Middle frontal gyrus (tissue), 1 donor: ENCODE results near the gene MT1G.
"Not testable (repeated sequence)": the region's sequence is repeated elsewhere in the genome, so short reads cannot be mapped to it uniquely, and the experiment has no call there.

ENCODE experiments used
- DNase-seq: peaks from one replicate; pipeline ENCODE4 v3.0.0-alpha.2; 2015; ENCODE audit warnings: low spot score; ENCODE audit errors: extremely low spot score

Gene MT1G

DNA sequence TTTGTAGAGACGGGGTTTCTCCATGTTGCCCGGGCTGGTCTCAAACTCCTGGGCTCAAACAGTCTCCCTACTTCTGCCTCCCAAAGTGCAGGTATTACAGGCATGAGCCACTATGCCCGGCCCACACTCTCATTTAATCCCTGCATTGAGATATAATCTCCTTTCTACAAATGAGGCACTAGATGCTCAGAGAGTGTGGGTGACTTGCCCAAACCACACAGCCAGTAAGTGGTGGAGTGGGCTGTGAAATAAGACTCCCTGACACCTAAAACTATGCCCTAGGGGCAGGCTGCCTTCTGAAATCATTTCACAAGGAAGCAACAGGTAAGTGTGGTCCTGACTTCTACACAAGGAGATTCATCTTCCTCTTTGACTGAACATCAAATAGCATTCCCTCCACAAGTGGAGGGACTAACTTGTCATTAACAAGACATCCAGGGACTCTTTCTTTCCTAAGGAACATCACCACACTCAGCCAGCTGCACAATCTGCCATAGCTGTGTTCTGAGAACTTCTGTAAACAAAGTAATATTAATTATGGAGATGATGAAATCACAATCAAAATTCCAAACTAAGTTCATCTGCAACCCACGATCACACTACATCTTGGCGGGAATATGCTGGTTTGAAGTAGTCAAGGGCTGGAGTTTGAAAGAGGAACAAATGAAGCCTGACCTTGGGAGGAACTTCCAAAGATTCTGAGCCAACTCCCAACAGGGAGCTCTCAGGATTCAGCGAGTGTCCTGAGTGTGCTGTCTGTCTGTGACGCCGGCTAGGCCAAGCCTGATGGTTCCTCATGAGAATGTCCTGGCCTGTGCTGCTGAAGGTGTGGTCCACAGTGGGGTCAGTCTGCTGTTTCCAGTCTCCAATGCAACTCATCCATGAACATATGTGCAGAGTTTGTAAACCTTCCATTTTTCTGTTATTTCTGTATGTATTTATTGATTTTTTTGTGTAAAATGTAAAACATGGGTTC is 2.3 kb downstream of the MT1G start:
- not testable (repeated sequence) for DNase-seq

DNA sequence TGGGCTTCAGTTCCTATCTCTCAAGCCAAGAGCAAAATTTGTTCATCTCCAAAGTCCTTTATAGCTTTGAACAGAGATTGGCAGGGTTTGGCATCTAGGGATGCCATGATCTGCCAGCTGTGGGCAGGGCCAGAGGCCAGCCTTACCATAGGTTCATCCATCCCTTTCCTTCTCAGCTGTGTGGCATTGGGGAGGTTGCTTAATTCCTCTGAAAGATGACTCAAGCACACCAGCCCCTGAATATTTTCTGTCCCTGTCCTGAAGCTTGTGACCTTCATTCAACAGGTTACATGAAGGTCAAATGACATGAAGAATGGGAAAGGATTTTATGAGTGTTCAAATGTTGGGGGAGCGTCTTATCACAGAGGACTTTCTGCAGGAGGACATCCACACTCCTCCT is 3.4 kb downstream of the MT1G start:
- no peak for DNase-seq

DNA sequence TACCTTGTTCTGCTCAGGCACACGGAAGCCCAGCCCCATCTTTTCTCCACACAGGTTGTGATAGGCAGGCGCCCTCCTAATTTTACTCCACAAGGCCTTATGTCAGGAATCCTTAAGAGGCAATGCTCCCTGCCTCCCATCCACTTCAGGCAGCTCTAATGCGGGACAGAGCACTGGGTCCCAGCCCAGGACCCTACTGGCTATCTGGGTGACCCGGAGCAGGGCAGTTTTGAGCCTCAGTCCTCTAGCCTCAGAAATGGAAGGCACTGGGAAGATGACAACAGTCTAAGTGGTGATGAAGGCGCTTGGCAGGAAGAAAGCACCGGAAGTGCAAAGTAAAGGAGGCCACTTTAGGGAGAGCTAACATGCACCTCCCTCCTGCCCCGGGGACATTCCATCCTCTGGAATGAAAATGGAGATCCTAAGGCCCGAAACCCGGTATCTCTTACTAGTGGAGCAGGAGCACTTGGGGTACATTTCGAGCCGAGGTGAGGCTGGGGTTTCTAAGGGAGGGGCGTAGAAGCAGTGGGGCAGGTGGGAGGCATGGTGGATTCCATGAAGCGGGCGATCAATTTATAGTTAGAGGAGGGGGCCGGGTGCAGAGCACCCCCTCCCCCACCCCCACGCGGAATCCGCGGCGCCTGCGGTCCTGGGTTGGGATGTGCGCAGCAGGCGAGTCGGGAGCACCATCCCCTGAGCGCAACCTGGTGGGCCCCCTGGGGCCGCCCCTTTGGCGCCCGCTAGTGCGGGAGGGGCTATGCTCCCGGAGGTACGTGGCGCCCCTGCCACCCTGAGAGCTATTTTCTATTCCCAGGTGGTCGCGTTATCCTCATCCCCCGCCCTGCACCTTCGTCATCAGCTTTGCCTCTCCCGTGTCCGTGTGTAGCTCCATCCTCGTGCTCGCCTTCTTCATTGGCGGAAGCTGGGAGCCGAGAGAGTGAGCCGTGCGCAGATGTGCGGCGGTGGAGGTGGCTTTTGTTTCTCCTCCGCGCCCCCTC is 5.2 kb downstream of the MT1G start:
- DNase-seq = no peak

DNA sequence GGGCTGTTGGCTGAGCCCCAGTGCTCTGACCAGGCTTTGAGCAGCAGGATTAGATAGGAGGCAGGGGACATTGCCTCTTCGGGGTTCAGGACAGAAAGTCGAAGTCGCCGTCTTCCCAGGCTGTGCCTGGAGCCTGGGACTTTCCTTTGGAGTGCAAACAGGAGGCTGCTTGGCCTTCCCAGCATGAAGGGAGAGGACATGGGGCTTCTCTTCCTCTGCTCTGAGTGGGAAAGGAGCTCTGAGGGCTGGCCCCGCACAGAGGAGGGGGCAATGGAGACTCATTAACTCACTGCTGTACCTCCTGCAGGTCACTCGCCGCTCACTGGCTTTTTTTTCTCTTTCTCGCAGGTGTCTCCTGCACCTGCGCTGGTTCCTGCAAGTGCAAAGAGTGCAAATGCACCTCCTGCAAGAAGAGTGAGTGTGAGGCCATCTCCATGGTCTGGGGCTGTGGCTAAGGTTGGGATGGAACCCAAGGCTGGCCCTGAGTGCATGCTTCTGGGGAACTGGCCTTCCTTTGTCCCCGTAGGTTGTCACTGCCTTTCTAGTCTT is 9.5 kb downstream of the MT1G start:
- DNase-seq = no peak

DNA sequence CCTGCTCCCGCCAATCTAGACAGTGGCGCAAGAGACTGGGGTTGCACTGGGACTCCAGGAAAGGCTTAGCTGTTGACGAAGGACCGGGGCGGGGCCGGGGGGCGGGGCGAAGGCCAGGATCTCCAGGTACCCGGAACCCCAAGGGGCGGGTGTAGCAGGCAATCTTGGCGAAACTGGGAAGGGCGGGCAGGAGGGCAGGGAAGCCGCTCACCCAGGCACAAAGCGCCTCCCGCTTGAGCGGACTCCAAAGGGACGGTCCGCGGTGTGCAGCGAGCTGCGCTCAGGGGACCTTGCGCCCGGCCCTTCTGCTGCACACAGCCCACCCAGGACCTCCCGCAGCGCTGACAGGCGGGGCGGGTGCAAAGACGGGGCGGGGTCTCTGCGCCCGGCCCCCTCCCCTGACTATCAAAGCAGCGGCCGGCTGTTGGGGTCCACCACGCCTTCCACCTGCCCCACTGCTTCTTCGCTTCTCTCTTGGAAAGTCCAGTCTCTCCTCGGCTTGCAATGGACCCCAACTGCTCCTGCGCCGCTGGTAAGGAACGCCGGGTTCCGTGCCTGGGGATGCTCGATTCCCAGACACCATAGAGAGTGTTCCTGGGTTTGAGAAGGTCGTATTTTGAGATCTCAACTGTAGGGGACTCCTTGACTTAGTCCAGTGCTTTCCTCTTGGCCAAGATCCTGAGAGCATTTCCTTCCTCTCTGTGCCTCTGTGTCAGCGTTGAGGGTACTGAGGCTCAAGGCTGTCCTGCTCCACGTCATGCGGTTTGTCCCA is 10.1 kb downstream of the MT1G start, which contains the start of gene MT1F:
Gene MT1F, plus strand, starts transcription at position 405 of the 772 bp plus-strand sequence. Its CDS starts 100 bp downstream, at position 505.
- DNase-seq = no peak

DNA sequence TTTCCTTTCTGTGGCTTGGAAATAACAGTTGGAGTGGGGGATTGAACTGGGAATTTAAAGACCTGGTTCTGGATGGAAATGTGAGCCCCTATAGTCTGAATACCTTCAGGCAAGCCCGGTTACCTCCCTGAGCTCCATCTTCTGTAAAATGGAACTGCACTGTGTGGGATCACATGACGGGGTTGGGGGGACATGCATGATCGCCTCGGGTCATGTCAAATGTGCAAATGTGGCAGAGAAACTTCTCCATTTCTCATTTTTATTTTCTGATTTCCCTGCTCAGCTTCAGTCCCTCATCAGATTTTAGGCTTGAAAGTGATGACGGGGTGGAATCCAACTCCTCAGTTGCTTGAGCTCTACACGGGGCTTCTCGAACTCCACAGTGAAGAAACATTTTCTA is 14.6 kb downstream of the MT1G start:
- no peak for DNase-seq

DNA sequence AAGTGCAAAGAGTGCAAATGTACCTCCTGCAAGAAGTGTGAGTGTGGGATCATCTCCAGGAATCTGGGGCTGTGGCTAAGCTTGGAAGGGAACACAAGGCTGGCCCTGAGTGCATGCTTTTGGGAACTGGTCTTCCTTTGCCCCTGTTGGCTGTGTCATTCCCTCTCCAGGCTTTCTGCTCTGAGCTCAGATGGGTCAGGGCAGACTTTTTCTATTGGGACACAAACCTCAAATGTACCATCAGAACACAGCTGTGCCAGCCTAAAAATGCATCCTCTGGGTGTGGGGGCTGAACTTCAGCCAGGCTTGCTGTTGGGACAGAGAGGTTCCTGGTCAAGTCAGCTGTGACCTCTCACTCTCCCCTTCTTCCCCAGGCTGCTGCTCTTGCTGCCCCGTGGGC is 15.3 kb downstream of the MT1G start:
- no peak for DNase-seq

DNA sequence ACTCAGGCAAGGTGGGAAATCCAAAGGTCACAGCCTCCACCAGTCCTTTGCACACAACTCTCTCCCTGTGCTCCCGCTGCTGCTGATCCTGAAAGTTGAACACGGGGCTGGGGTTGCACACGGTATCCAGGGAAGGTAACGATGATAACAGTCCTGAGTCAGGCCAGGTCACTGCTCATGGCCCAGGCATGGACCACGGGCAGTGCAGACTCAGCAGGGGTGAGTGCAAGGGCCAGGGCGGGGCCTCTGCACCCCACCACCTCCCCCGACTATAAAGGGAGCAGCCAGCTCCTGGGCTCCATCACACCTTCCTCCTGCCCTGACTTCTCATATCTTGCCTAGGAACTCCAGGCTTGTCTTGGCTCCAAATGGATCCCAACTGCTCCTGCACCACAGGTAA is 16.3 kb downstream of the MT1G start, which contains the start of gene MT1B:
Gene MT1B, plus strand, starts transcription at position 301 of the 400 bp plus-strand sequence. Its CDS starts 68 bp downstream, at position 369.
- DNase-seq = no peak

DNA sequence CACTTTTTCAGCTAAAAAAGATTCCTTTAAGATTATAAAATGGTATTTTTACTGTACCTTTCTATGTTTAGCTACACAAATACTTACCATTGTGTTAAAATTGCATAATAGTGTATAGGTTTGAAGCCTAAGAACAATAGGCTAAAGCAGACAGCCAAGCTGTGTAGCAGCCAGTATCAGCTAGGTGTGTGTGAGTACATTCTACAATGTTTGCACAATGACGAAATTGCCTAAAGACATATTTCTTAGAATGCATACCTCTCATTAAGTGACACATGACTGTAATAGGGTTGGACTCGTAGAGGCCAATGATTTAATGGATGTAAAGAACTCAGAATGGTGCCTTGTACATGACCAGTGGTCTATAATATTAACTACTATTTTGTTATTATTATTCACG is 18.0 kb downstream of the MT1G start:
- DNase-seq = no peak

DNA sequence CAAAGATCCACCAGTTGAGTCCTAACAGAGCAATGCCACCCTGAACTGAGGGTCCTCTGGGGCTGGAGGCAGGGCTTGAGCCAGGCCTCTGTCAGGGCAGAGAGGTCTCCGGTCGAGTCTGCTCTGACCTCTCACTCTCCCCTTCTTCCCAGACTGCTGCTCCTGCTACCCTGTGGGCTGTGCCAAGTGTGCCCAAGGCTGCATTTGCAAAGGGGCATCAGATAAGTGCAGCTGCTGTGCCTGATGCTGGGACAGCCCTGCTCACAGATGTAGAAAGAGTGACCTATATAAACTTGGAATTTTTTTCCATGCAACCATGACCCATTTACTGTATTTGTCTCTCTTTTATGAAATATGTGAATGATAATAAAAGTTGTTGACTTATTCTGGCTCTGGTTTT is 18.6 kb downstream of the MT1G start:
- no peak for DNase-seq

DNA sequence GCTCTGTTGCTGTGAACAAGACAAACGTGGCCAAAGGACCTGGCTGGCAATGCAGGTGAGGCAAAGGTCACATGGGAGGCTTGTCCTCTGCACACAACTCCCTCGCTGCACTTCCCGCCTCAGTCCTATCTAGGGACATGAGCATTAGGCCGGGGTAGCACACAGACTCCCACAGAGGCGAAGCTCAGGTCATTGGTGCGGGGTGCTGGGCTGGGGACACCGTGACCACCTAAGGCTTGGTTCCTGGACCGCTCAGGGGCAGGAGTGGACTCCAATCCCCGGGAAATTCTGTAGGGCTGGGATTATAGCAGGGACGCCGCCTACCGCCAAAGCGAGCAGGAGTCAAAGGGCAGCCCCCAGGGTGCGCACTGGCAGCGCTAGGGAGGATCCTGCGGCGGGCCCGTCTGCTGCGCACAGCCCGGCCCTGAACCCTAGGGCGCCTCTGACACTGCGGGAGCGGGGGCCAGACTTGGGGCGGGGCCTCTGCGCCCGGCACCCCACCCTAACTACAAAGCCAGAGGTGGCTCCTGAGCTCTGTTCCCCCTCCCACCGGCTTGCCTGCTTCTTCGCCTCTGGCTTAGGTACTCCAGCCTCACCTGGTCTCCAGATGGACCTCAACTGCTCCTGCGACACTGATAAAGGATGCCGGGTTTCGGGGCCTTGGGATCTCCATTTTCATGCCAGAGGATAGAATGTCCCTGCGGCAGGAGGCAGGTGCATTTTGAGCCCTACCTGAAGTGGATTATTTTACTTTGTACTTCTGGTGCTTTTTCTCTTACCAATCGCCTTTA is 20.0 kb downstream of the MT1G start:
- no peak for DNase-seq

DNA sequence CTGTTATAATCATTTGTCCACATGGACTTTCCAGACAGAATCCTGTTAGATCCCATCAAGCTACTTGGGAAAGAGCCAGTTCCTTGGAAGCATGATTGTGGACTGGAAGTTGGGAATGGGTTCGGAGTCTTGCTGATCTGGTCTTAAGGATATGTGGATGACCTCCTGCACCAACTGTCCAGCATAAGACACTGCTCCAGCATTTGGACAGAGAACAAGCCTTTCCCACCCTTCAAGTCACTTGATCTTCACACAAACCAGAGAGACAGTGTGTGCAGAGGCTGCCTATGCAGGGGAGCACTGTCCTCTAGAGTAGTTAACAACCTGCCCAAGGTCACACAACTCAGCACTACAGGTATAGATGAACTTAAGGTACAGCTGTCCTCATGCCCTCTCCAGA is 22.0 kb downstream of the MT1G start:
- no peak for DNase-seq

DNA sequence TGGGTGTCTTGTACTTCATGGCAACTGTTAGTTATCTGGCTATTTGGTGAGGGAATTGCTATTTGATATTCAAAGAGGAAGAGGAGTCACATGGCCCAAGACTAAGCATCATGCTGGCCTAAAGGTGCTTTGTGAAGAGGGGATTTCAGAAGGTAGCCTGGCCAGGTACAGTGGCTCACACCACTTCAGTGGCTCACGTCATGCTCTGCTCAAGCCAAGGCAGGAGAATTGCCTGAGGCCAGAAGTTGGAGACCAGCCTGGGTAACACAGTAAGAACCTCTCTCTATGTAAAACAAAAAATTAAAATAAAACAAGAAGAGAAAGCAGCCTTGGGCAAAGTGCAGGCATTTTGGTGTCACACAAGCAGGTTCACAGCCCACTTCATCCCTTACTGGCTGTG is 22.6 kb downstream of the MT1G start:
- DNase-seq = no peak

DNA sequence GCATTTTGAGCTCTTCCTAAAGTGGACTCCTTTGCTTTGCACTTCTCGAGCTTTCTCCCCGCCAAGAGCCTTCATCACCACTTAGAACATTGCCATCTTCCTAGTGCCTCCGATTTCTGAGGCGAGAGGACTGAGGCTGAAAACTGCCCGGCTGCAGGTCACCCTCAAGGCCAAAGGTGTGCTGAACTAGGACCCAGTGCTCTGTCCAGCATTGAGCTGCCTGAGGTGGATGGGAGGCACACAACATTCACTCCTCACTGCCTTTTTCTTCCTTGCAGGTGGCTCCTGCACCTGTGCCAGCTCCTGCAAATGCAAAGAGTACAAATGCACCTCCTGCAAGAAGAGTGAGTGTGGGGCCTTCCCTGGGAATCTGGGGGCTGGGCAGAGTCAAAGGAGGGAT is 24.0 kb downstream of the MT1G start:
- DNase-seq = no peak

DNA sequence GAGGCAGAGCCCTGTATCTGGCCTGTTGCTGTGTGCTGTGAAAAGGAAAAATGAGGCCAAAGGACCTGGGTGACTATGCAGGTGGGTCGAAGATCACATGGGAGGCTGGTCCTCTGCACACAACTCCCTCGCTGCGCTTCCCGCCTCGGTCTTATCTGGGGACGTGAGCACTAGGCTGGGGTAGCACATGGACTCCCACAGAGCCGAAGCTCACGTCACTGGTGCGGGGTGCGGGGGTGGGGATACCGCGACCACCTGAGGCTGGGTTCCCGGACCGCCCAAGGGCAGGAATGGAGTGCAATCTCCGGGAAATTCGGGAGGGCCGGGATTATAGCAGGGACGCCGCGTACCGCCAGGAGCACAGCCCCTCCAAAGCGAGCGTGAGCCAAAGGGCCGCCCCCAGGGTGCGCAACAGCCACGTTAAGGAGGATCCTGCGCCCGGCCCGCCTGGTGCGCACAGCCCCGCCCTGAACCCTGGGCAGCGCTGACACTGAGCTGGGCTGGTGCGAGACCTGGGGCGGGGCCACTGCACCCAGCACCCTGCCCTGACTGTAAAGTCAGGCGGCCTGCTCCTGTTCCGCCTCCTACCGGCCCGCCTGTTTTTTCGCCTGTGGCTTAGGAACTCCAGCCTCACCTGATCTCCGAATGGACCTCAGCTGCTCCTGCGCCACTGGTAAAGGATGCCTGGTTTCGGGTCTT is 24.6 kb downstream of the MT1G start:
- DNase-seq = no peak

DNA sequence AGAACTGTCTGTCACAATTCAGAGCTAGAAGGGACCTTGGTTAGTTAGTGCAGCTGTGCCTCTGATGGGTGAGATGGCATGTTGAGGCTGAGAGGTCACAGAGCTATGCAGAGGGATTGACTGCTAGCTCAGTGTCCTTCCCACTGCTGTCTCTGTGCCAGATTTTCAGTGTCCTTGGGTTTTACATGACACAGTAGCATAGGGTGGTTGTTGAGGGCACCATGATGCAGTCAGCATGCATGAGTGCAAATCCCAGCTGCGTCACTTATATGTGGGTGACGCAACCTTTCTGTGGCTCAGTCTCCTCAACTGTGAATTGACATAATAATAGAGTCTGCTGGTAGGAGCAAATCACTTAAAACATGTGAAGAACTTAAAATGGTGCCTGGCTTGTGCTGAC is 26.7 kb downstream of the MT1G start:
- no peak for DNase-seq

DNA sequence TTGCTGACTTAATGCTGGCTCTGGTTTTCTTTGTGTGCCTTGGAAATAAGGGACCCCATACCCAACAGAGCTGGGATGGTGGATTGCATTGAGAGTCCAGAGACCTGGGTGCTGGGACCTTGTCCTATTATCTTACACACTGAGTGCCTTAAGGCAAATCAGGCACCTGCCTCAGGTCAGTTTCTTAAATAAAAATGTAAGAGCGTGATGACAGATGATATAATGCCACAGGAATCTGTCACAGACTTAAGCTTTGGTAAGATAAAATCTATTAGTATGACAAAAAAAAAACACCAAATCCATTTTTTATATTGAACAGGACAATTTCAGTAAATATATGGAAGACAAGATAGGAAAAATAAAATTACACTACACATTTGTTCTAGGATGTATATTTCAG is 27.8 kb downstream of the MT1G start:
- DNase-seq = no peak

DNA sequence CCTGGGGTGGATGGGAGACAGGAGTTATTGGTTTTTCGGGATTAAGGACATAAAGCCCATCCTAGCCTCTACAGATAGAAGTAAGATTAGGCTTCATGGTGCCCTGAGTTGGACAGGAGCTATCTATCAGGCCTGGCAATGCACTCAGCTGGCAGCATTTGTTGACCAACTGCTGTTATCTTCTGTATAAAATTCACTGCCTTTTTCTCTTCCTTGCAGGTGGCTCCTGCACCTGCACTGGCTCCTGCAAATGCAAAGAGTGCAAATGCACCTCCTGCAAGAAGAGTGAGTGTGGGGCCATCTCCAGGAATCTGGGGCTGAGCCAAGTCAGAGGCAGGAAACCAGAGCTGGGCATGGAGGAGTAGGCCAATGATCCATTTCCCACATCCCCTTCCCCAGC is 28.8 kb downstream of the MT1G start:
- DNase-seq = no peak
